Panc1 (cell line): Measurements from ENCODE around the gene OR2T3. TPM values are rescaled to one million over a fixed set of nuclear protein-coding genes. Genes with fewer than 3 reads are reported as not detected.

Experiments used
- total RNA-seq: library from RNA; stranded (reverse); gene quantifications from one replicate; pipeline ENCODE4 v1.2.1, GENCODE V29; 2021; ENCODE audit not compliant: unreplicated experiment

Gene OR2T3
- total RNA-seq, 1 experiment from 2014 or later: not detected

Other genes starting within 250 kb of the OR2T3 start
- gene OR2M4, start 241.9 kb upstream of the OR2T3 start, total RNA-seq: not detected
- not detected for gene OR2T33, start 195.4 kb upstream of the OR2T3 start, total RNA-seq
- gene OR2T12, start 169.9 kb upstream of the OR2T3 start, total RNA-seq: not detected
- gene OR2M7, start 148.8 kb upstream of the OR2T3 start, total RNA-seq: not detected
- gene OR14C36, start 124.6 kb upstream of the OR2T3 start, total RNA-seq: not detected
- gene OR2T4, start 111.7 kb upstream of the OR2T3 start, total RNA-seq: not detected
- not detected for gene OR2T6, start 97.6 kb upstream of the OR2T3 start, total RNA-seq
- not detected for gene OR2T1, start 70.3 kb upstream of the OR2T3 start, total RNA-seq
- gene OR2T2, start 27.7 kb upstream of the OR2T3 start, total RNA-seq: not detected
- gene OR2T5, start 15.2 kb downstream of the OR2T3 start, total RNA-seq: not detected
- not detected for gene OR2G6, start 34.7 kb downstream of the OR2T3 start, total RNA-seq
- not detected for gene OR2T29, start 89.4 kb downstream of the OR2T3 start, total RNA-seq
- gene OR2T34, start 101.4 kb downstream of the OR2T3 start, total RNA-seq: not detected
- not detected for gene OR2T10, start 124.3 kb downstream of the OR2T3 start, total RNA-seq
- not detected for gene OR2T11, start 161.7 kb downstream of the OR2T3 start, total RNA-seq
- not detected for gene OR2T35, start 171.9 kb downstream of the OR2T3 start, total RNA-seq
- not detected for gene OR2T27, start 182.2 kb downstream of the OR2T3 start, total RNA-seq
- gene OR14I1, start 229.4 kb downstream of the OR2T3 start, total RNA-seq: not detected